GM18520 (cell line): Measurements from ENCODE around the gene RFTN1.

ENCODE experiments used
- ATAC-seq: cut with Tn5 transposase; IDR thresholded peaks from one replicate; pipeline ENCODE4 v1.9.1; 2021; ENCODE audit not compliant: unreplicated experiment

The RFTN1 gene

GRCh38 chr3:16412192-16412800 is 101.2 kb downstream of the RFTN1 start:
- no peak for ATAC-seq

- no peak for ATAC-seq
Observed at GRCh38 chr3:16411441-16411840, 102.1 kb downstream of the RFTN1 start.

GRCh38 chr3:16410659-16411058 is 102.8 kb downstream of the RFTN1 start:
- no peak for ATAC-seq

- ATAC-seq = no peak
Observed at GRCh38 chr3:16409032-16409431, 104.5 kb downstream of the RFTN1 start.

GRCh38 chr3:16407366-16407765 is 106.1 kb downstream of the RFTN1 start:
- no peak for ATAC-seq

- ATAC-seq = no peak
Observed at GRCh38 chr3:16406579-16406978, 106.9 kb downstream of the RFTN1 start.

GRCh38 chr3:16406166-16406565 is 107.3 kb downstream of the RFTN1 start:
- ATAC-seq = no peak

- ATAC-seq = no peak
Observed at GRCh38 chr3:16404349-16404895, 109.1 kb downstream of the RFTN1 start.

GRCh38 chr3:16402451-16402850 is 111.0 kb downstream of the RFTN1 start:
- no peak for ATAC-seq

- no peak for ATAC-seq
Observed at GRCh38 chr3:16401273-16401672, 112.2 kb downstream of the RFTN1 start.

GRCh38 chr3:16400106-16400931 is 113.2 kb downstream of the RFTN1 start:
- no peak for ATAC-seq

GRCh38 chr3:16399473-16399872 is 114.0 kb downstream of the RFTN1 start:
- ATAC-seq = no peak

- no peak for ATAC-seq
Observed at GRCh38 chr3:16398648-16399047, 114.9 kb downstream of the RFTN1 start.

- ATAC-seq = no peak
Observed at GRCh38 chr3:16396202-16396601, 117.3 kb downstream of the RFTN1 start.

GRCh38 chr3:16395212-16395611 is 118.3 kb downstream of the RFTN1 start:
- no peak for ATAC-seq

GRCh38 chr3:16394639-16395038 is 118.9 kb downstream of the RFTN1 start:
- ATAC-seq = no peak

GRCh38 chr3:16392717-16393116 is 120.8 kb downstream of the RFTN1 start:
- no peak for ATAC-seq

- ATAC-seq = no peak
Observed at GRCh38 chr3:16392065-16392464, 121.4 kb downstream of the RFTN1 start.

- ATAC-seq = no peak
Observed at GRCh38 chr3:16390581-16390980, 122.9 kb downstream of the RFTN1 start.

- no peak for ATAC-seq
Observed at GRCh38 chr3:16388850-16389441, 124.6 kb downstream of the RFTN1 start.

- no peak for ATAC-seq
Observed at GRCh38 chr3:16386561-16386960, 126.9 kb downstream of the RFTN1 start.

GRCh38 chr3:16385151-16385550 is 128.3 kb downstream of the RFTN1 start:
- no peak for ATAC-seq
